SJCRH30 (cell line): Measurements from ENCODE around the gene SIPA1L3. TPM values are rescaled to one million over a fixed set of nuclear protein-coding genes. Genes with fewer than 3 reads are reported as not detected.

Experiments
- DNase-seq, 2 experiments: peaks; one replicate each; pipeline ENCODE4 v3.0.0-alpha.2; 2015 to 2020
- H3K27ac ChIP-seq: fragments of 250-450 bp; sonication (Bioruptor Pico); 2 replicates; pipeline ENCODE4 v1.5.1; 2020; ENCODE audit warnings: mild to moderate bottlenecking, moderate library complexity
- H3K27me3 ChIP-seq: fragments of 250-450 bp; sonication (Bioruptor Pico); 2 replicates; pipeline ENCODE4 v1.5.1; 2020; ENCODE audit warnings: mild to moderate bottlenecking, moderate library complexity
- H3K36me3 ChIP-seq: fragments of 250-450 bp; sonication (Bioruptor Pico); 2 replicates; pipeline ENCODE4 v1.5.1; 2020; ENCODE audit warnings: mild to moderate bottlenecking, moderate library complexity
- H3K4me1 ChIP-seq: fragments of 250-450 bp; sonication (Bioruptor Pico); 2 replicates; pipeline ENCODE4 v1.5.1; 2020; ENCODE audit warnings: mild to moderate bottlenecking, moderate library complexity
- H3K4me3 ChIP-seq: fragments of 250-450 bp; sonication (Bioruptor Pico); 2 replicates; pipeline ENCODE4 v1.5.1; 2020; ENCODE audit warnings: mild to moderate bottlenecking, moderate library complexity
- H3K9me3 ChIP-seq: fragments of 250-450 bp; sonication (Bioruptor Pico); replicated peaks from 2 replicates; pipeline ENCODE4 v1.5.1; 2020; ENCODE audit warnings: mild to moderate bottlenecking, moderate library complexity
- total RNA-seq: library from RNA; depleted of rRNA; stranded (reverse); fragments of >200 nt; shearing (Covaris generic); gene quantifications from 2 replicates; pipeline ENCODE4 v1.2.3, GENCODE V29; 2014; rRNA removed

SIPA1L3 gene
- total RNA-seq, 1 experiment from 2014 or later: 19.8 TPM

GRCh38 chr19:38247126-38247525 lies 340.1 kb downstream of the SIPA1L3 start:
- H3K4me3 ChIP-seq: no peak overlapping the region
- no peaks in the 10 kb centered on the region for H3K36me3 ChIP-seq
- peaks cover 15% of the 10 kb centered on the region for H3K4me1 ChIP-seq
- no peaks in the 10 kb centered on the region for H3K9me3 ChIP-seq
- no peak for DNase-seq
- H3K27me3 ChIP-seq: no peaks in the 10 kb centered on the region
- H3K27ac ChIP-seq: no peak overlapping the region

DNA sequence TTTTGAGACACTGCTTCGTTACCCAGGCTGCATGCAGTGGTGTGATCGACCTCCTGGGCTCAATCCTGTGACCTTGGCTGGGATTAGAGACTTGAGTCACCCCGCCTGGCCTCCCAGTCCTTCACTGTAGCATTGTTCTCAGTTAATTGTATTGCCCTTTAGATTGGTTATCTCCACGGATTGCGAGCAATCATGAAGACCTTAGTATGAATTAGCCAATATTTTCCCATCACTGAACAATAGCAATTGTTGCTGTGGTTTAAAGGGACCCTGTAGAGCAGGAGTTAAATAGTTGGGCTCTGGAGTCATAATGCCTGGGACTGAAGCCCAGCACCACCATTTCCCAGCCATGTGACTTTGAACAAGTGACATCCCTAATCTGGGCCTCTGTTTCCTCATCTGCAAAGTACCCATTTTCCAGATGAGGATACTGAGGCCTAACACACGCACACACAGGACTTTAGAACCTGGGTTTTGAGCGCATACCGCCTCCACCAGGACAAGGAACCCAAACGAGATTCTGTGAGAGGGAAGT lies 340.8 kb downstream of the SIPA1L3 start:
- Histone ChIP-seq H3K4me3 (no peak overlapping the region), H3K9me3 (no peaks in the 10 kb centered on the region), H3K27ac (no peak overlapping the region), H3K27me3 (no peaks in the 10 kb centered on the region), H3K36me3 (no peaks in the 10 kb centered on the region), H3K4me1 (peaks cover 15% of the 10 kb centered on the region)
- no peak for DNase-seq

GRCh38 chr19:38248421-38248820 lies 341.4 kb downstream of the SIPA1L3 start:
- H3K9me3 ChIP-seq: no peaks in the 10 kb centered on the region
- H3K4me1 ChIP-seq: peaks cover 15% of the 10 kb centered on the region
- DNase-seq: no peak
- H3K27ac ChIP-seq: no peak overlapping the region
- no peaks in the 10 kb centered on the region for H3K27me3 ChIP-seq
- H3K36me3 ChIP-seq: no peaks in the 10 kb centered on the region
- no peak overlapping the region for H3K4me3 ChIP-seq

- Histone ChIP-seq H3K9me3 (no peaks in the 10 kb centered on the region), H3K4me1 (peaks cover 25% of the 10 kb centered on the region), H3K27me3 (no peaks in the 10 kb centered on the region), H3K27ac (no peak overlapping the region), H3K4me3 (no peak overlapping the region), H3K36me3 (no peaks in the 10 kb centered on the region)
- DNase-seq: no peak
These were observed 343.4 kb downstream of the SIPA1L3 start for GRCh38 chr19:38250428-38250820.

DNA sequence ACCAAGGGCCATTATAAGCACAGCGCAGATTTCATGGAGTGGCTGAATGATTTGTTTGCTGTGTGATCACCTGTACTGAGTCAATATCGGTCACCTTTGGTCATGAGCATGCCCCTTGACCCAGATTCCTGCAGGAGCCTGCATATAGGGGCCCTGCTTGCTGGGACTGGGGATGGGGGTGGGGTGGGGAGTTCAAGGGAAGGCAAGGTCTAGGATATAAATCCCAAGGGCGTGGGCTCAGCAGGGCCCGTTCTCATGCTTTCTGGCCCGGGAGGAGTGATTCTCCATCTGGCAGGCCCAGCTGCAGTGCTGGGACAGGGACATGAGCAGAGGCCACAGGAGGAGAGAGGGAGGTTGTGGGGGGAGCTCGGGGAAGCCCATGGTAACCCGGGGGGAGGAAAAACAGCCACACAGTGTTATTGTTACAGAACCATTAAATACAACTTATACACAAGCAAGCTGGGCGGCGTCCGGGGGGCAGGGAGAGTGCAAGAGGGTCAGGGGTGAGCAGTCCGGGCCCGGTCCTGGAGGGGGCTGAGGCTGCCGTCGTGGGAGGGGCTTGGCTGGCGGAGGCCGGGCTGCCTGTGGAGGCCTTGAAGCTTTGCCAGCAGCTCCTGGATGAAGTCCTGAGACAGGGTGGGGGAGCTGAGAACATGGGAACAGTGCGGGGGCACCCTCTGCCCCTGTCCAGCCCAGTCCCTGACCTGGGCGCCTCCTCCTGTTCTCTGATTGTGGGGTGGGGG lies 344.0 kb downstream of the SIPA1L3 start:
- peak in 1 of 2 experiments; percentile 49 for DNase-seq
- H3K27me3 ChIP-seq: no peaks in the 10 kb centered on the region
- H3K27ac ChIP-seq: no peak overlapping the region
- H3K9me3 ChIP-seq: no peaks in the 10 kb centered on the region
- H3K4me1 ChIP-seq: peaks cover 29% of the 10 kb centered on the region
- H3K36me3 ChIP-seq: no peaks in the 10 kb centered on the region
- peak overlapping the region; percentile 50 for H3K4me3 ChIP-seq

DNA sequence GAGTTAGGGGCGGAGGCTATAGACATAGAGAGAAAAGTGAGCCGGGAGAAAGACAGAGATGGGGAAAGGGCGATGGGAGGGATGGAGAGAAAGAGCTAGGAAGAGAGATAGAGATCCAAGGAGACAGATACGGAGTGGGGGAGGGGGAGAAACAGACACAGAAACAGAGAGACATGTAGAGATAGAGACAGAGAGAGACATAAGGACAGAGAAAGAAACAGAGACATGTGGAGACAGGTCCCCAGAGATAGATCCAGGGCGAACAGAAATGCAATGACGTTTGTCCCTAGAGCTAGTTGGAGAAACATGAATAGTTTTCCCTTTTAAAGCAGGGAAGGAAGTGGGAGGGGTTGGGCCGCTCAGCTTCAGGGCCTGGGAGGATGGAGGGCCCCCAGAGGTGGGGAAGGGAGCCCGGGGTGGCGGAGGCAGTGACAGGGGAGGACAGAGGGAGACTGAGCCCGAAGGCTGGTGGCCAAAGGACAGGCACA lies 344.6 kb downstream of the SIPA1L3 start:
- peak; percentile 34 to 49 for DNase-seq
- no peaks in the 10 kb centered on the region for H3K36me3 ChIP-seq
- H3K9me3 ChIP-seq: no peaks in the 10 kb centered on the region
- peaks cover 29% of the 10 kb centered on the region for H3K4me1 ChIP-seq
- H3K4me3 ChIP-seq: peak overlapping the region; percentile 50
- H3K27ac ChIP-seq: no peak overlapping the region
- H3K27me3 ChIP-seq: no peaks in the 10 kb centered on the region

GRCh38 chr19:38252385-38252784 lies 345.4 kb downstream of the SIPA1L3 start:
- H3K4me1 ChIP-seq: peaks cover 29% of the 10 kb centered on the region
- H3K27ac ChIP-seq: peak overlapping the region; percentile 67; the same call in 1 of the 2 replicates
- no peak for DNase-seq
- H3K27me3 ChIP-seq: no peaks in the 10 kb centered on the region
- H3K36me3 ChIP-seq: no peaks in the 10 kb centered on the region
- peak overlapping the region; percentile 50 for H3K4me3 ChIP-seq
- H3K9me3 ChIP-seq: no peaks in the 10 kb centered on the region

GRCh38 chr19:38252941-38253691 lies 346.1 kb downstream of the SIPA1L3 start:
- DNase-seq: peak; percentile 93 to 94
- no peaks in the 10 kb centered on the region for H3K9me3 ChIP-seq
- H3K4me1 ChIP-seq: peaks cover 29% of the 10 kb centered on the region
- peak overlapping the region; percentile 67 for H3K27ac ChIP-seq
- H3K27me3 ChIP-seq: no peaks in the 10 kb centered on the region
- peak overlapping the region; percentile 50 for H3K4me3 ChIP-seq
- H3K36me3 ChIP-seq: no peaks in the 10 kb centered on the region

DNA sequence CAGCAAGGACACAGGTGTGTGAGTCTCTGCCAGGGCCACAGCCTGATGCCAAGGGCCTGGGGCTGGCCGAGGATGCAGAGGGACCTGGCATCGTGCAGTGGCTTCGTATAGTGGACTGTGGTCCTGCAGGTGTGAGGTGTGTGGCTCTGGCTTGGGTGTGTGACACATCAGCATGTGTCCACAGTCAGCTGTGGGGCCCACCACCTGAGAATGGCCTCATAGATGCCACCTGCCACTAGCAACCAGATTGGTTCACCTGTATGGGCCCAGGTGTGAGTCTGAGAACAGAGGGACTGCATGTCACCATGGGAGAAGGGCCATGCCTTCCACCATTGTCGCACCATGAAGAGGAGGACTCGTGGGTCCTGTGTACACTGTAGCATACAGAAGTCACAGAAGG lies 346.8 kb downstream of the SIPA1L3 start:
- peaks cover 29% of the 10 kb centered on the region for H3K4me1 ChIP-seq
- no peaks in the 10 kb centered on the region for H3K27me3 ChIP-seq
- H3K4me3 ChIP-seq: peak overlapping the region; percentile 50
- H3K36me3 ChIP-seq: no peaks in the 10 kb centered on the region
- peak overlapping the region; percentile 67 for H3K27ac ChIP-seq
- DNase-seq: no peak
- no peaks in the 10 kb centered on the region for H3K9me3 ChIP-seq

DNA sequence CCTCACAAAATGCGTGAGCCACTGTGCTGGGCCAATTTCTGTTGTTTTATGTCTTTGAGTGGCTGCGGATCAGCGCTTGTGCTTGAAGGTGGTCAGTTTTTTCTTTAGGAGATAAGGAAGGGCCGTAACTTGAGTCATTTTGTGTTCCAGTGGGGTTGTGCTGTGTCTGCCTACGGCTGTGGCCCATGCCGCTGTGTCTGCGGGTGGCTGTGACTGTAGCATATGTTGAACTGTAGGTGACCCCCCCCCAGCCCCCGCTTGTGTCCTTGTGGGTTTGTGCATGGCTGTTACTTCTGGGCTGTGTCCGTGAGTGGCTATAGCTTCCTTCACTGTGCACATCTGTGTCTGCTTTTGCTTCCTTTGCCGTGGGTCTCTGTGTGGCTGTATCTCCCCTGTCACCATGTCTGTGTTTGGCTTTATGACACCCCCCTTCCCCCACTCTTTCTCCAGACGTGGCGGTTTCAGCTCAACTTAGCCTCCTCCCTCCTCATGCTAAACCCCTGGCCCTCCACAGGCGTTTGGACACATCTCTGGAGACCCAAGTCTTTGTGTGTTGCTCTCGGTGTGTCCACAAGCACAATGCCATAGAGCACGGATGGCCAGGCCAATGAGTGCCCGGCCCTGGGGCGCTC lies 348.5 kb downstream of the SIPA1L3 start:
- peaks cover 29% of the 10 kb centered on the region for H3K4me1 ChIP-seq
- no peaks in the 10 kb centered on the region for H3K36me3 ChIP-seq
- H3K9me3 ChIP-seq: no peaks in the 10 kb centered on the region
- H3K27ac ChIP-seq: peak overlapping the region; percentile 1; the same call in 1 of the 2 replicates
- H3K4me3 ChIP-seq: no peak overlapping the region
- DNase-seq: peak; percentile 61 to 64
- H3K27me3 ChIP-seq: no peaks in the 10 kb centered on the region

Other genes starting within 250 kb of the SIPA1L3 start
- gene ZNF607, start 187.4 kb upstream of the SIPA1L3 start, total RNA-seq: 10.6 and 12.2 TPM in 2 replicates
- 8.5 and 10.7 TPM in 2 replicates for gene ZNF573, start 127.6 kb upstream of the SIPA1L3 start, total RNA-seq
- gene WDR87, start 614 bp upstream of the SIPA1L3 start, total RNA-seq: not detected in 2 replicates